ENCODE data around the gene IFNAR1.
A peak's percentile ranks its signal among the peaks of the same experiment; 100 is the strongest.
"Not testable (repeated sequence)": the region's sequence is repeated elsewhere in the genome, so short reads cannot be mapped to it uniquely, and the experiment has no call there.

IFNAR1 gene

GRCh38 chr21:33380483-33380998 is 55.8 kb downstream of the IFNAR1 start:
- H3K27me3 ChIP-seq (ENCODE audit: control insufficient read depth, insufficient read depth, low read length): no peaks in the 10 kb centered on the region
- peak overlapping the region; percentile 39 for H3K27ac ChIP-seq
- H2AFZ ChIP-seq: no peak overlapping the region
- no peak overlapping the region for H3K9ac ChIP-seq
- H3K79me2 ChIP-seq: no peaks in the 10 kb centered on the region
- no peaks in the 10 kb centered on the region for H3K36me3 ChIP-seq (ENCODE audit: control insufficient read depth, insufficient read depth, low read length)
- no peaks in the 10 kb centered on the region for H3K4me1 ChIP-seq
- no peak overlapping the region for H3K4me2 ChIP-seq (ENCODE audit: low read length)
- no peaks in the 10 kb centered on the region for H3K9me3 ChIP-seq (ENCODE audit: control insufficient read depth, low read length)
- TF ChIP-seq CTCF (IDR thresholded peaks at IDR 0.05): no peak
- H3K4me3 ChIP-seq (ENCODE audit: low read depth, low read length): no peak overlapping the region

GRCh38 chr21:33381381-33381780 is 56.6 kb downstream of the IFNAR1 start:
- not testable (repeated sequence) for H3K36me3 ChIP-seq (ENCODE audit: control insufficient read depth, insufficient read depth, low read length); H3K27me3 ChIP-seq (ENCODE audit: control insufficient read depth, insufficient read depth, low read length); H3K4me3 ChIP-seq (ENCODE audit: low read depth, low read length); H3K79me2 ChIP-seq; H3K27ac ChIP-seq; H3K9ac ChIP-seq; H3K4me1 ChIP-seq; H3K9me3 ChIP-seq (ENCODE audit: control insufficient read depth, low read length); H2AFZ ChIP-seq; H3K4me2 ChIP-seq (ENCODE audit: low read length)

- no peak overlapping the region for H2AFZ ChIP-seq
- no peak overlapping the region for H3K4me3 ChIP-seq (ENCODE audit: low read depth, low read length)
- no peaks in the 10 kb centered on the region for H3K36me3 ChIP-seq (ENCODE audit: control insufficient read depth, insufficient read depth, low read length)
- H3K4me1 ChIP-seq: no peaks in the 10 kb centered on the region
- no peaks in the 10 kb centered on the region for H3K9me3 ChIP-seq (ENCODE audit: control insufficient read depth, low read length)
- TF ChIP-seq CTCF (IDR thresholded peaks at IDR 0.05): no peak
- H3K4me2 ChIP-seq (ENCODE audit: low read length): peak overlapping the region; percentile 46
- no peaks in the 10 kb centered on the region for H3K79me2 ChIP-seq
- H3K27ac ChIP-seq: no peak overlapping the region
- H3K9ac ChIP-seq: no peak overlapping the region
- no peaks in the 10 kb centered on the region for H3K27me3 ChIP-seq (ENCODE audit: control insufficient read depth, insufficient read depth, low read length)
Measured at GRCh38 chr21:33383056-33383888, 58.5 kb downstream of the IFNAR1 start.

- Histone ChIP-seq H3K9me3 (ENCODE audit: control insufficient read depth, low read length) (no peaks in the 10 kb centered on the region), H2AFZ (no peak overlapping the region), H3K27me3 (ENCODE audit: control insufficient read depth, insufficient read depth, low read length) (no peaks in the 10 kb centered on the region), H3K4me3 (ENCODE audit: low read depth, low read length) (no peak overlapping the region), H3K27ac (no peak overlapping the region), H3K36me3 (ENCODE audit: control insufficient read depth, insufficient read depth, low read length) (no peaks in the 10 kb centered on the region), H3K9ac (no peak overlapping the region), H3K4me1 (no peaks in the 10 kb centered on the region), H3K79me2 (no peaks in the 10 kb centered on the region), H3K4me2 (ENCODE audit: low read length) (no peak overlapping the region)
- TF ChIP-seq CTCF (IDR thresholded peaks at IDR 0.05): no peak
Measured at GRCh38 chr21:33384841-33385331, 60.1 kb downstream of the IFNAR1 start.

- H3K9me3 ChIP-seq (ENCODE audit: control insufficient read depth, low read length): no peaks in the 10 kb centered on the region
- H3K79me2 ChIP-seq: no peaks in the 10 kb centered on the region
- H3K27me3 ChIP-seq (ENCODE audit: control insufficient read depth, insufficient read depth, low read length): no peaks in the 10 kb centered on the region
- H3K36me3 ChIP-seq (ENCODE audit: control insufficient read depth, insufficient read depth, low read length): no peaks in the 10 kb centered on the region
- H3K9ac ChIP-seq: no peak overlapping the region
- no peak for TF ChIP-seq CTCF (IDR thresholded peaks at IDR 0.05)
- H3K4me3 ChIP-seq (ENCODE audit: low read depth, low read length): no peak overlapping the region
- no peak overlapping the region for H2AFZ ChIP-seq
- no peak overlapping the region for H3K27ac ChIP-seq
- H3K4me2 ChIP-seq (ENCODE audit: low read length): no peak overlapping the region
- no peaks in the 10 kb centered on the region for H3K4me1 ChIP-seq
Measured at GRCh38 chr21:33386222-33386784, 61.5 kb downstream of the IFNAR1 start.

All from parathyroid adenoma (tissue), 2 donors.